GM12872 (cell line): ENCODE results near the gene AOC1.

Experiments used
- CTCF ChIP-seq: IDR thresholded peaks from 3 replicates; pipeline ENCODE4 v1.5.1; 2011; ENCODE audit warnings: low read depth, mild to moderate bottlenecking, low read length, moderate library complexity; ENCODE audit not compliant: insufficient read depth

The AOC1 gene

GRCh38 chr7:150876817-150877526 is 24.7 kb downstream of the AOC1 start:
- peak; percentile 69 for TF ChIP-seq CTCF

GRCh38 chr7:150877536-150877935 is 25.2 kb downstream of the AOC1 start:
- TF ChIP-seq CTCF, result no peak

GRCh38 chr7:150879345-150879744 is 27.0 kb downstream of the AOC1 start:
- TF ChIP-seq CTCF, result no peak

GRCh38 chr7:150881189-150881588 is 28.9 kb downstream of the AOC1 start:
- TF ChIP-seq CTCF, result no peak

- TF ChIP-seq CTCF, result no peak
Observed at GRCh38 chr7:150890853-150891584, 38.7 kb downstream of the AOC1 start.

- TF ChIP-seq CTCF, result no peak
Observed at GRCh38 chr7:150891740-150892139, 39.4 kb downstream of the AOC1 start.

GRCh38 chr7:150895809-150896208 is 43.5 kb downstream of the AOC1 start:
- TF ChIP-seq CTCF, result no peak
